C4-2B (cell line): ENCODE measurements around the gene KIF1B.

Source experiments
- CTCF ChIP-seq: fragments of 450-650 bp; conservative IDR thresholded peaks from 2 replicates; pipeline ENCODE4 v1.5.1; 2017; ENCODE audit warnings: mild to moderate bottlenecking
- ZFX ChIP-seq: fragments of 450-650 bp; IDR thresholded peaks from 2 replicates; pipeline ENCODE4 v1.6.1; 2017

DNA sequence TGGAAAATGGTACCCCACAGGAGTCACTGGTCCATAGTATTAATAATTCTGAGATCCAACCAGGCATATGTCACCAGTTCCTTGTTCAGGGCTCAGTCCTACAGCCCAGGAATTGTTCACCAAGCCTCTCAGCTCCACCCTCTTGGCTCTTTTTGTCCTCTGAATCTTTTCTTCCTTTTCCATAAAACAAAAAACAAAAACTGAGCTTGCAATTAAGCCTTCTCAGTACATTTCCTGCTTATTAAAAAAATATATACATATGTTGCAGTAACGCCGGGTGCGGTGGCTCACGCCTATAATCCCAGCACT is 23.4 kb upstream of the KIF1B start:
- no peak for TF ChIP-seq CTCF
- TF ChIP-seq ZFX = no peak
